GM12873 (cell line): ENCODE measurements around the gene SORL1.

Source experiments
- TF ChIP-seq, protein P1 (sequence below): IDR thresholded peaks from 2 replicates; pipeline ENCODE4 v1.5.1; 2012; ENCODE audit warnings: low read depth, mild to moderate bottlenecking, moderate library complexity, low read length, control low read depth; ENCODE audit not compliant: insufficient read depth; ENCODE audit errors: missing control alignments

The SORL1 gene

DNA sequence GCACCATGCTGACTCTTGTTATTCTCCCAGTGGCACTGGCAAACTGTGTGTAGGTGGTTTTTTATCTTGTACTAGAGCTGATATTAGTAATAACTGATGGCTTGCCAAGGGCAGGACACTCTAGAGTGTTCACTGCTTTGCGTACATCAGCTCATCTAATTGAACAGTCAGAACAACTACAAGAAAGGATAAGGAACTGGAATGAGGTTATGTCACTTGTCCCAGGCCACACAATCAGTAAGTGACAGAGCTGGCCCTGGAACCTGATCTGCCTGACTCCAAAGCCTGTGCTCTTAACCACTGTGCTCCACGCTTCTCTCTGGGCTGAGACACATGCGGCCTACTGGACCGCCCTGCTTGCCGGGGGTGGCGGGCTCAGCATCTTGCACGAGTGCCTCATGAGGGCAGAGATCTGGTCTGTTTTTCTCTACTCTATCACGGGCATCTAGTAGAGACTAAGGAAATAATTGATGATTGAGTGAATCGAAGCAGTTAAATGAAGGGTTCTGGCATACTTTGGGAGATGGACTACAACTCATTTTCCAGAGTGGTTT lies 156.5 kb downstream of the SORL1 start:
- TF ChIP-seq, protein P1, sequence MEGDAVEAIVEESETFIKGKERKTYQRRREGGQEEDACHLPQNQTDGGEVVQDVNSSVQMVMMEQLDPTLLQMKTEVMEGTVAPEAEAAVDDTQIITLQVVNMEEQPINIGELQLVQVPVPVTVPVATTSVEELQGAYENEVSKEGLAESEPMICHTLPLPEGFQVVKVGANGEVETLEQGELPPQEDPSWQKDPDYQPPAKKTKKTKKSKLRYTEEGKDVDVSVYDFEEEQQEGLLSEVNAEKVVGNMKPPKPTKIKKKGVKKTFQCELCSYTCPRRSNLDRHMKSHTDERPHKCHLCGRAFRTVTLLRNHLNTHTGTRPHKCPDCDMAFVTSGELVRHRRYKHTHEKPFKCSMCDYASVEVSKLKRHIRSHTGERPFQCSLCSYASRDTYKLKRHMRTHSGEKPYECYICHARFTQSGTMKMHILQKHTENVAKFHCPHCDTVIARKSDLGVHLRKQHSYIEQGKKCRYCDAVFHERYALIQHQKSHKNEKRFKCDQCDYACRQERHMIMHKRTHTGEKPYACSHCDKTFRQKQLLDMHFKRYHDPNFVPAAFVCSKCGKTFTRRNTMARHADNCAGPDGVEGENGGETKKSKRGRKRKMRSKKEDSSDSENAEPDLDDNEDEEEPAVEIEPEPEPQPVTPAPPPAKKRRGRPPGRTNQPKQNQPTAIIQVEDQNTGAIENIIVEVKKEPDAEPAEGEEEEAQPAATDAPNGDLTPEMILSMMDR: no peak

DNA sequence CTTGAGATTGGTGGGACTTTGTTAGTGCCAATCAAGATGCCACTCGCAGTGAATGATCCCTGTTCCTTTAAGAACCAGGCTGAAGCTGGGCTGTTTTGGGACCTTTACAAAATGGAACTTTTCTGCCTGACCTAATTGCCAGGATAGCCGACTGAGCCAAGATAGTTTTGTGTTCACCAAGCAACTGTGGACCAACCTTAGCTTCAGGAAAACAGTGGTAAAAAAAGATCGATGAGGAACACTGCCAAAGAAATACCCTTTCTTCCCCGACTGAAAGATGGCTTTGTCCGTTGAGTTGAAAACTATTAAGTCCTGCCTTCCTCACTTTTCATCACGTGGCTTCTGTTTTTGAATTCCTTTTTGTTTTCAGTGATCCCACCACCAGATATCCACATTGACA lies 158.6 kb downstream of the SORL1 start:
- TF ChIP-seq, protein P1: no peak

DNA sequence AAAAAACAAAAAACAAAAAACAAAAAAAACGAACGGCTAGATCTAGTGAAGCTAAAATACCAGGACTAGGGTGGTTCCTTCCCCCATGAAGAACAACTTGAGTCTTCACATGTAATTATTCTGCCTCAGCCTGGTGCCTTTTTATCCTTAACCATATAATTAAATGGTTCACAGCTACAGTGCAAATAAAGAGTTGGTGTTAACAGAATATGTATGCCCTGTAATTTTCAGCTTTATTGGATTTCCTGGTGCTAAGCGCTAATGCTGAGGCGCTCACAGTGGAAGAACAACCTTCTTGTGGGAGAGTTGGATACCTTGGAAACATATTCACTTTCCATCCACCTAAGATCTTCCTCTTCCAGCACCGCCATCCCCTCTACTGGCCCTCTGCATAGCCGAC lies 159.1 kb downstream of the SORL1 start:
- TF ChIP-seq, protein P1: no peak

DNA sequence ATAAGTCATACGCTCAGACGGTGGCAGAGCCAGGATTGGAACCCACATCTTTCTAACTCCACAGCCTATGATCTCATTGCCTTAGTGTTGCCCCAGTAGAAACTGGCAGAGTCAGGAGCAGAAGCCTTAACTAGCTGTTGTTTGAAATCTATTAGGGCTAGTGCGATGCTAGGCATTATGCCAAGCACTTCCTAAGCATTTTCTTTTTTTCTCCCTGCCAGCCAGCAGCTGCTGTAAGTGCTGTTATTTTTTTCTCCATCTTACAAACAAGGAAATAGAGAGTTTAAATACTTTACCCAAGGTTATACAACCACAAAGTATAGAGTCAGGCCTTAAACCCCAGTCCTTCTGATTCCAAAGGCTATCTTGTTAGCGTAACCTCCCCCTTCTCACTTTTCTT lies 161.6 kb downstream of the SORL1 start:
- TF ChIP-seq, protein P1: no peak

DNA sequence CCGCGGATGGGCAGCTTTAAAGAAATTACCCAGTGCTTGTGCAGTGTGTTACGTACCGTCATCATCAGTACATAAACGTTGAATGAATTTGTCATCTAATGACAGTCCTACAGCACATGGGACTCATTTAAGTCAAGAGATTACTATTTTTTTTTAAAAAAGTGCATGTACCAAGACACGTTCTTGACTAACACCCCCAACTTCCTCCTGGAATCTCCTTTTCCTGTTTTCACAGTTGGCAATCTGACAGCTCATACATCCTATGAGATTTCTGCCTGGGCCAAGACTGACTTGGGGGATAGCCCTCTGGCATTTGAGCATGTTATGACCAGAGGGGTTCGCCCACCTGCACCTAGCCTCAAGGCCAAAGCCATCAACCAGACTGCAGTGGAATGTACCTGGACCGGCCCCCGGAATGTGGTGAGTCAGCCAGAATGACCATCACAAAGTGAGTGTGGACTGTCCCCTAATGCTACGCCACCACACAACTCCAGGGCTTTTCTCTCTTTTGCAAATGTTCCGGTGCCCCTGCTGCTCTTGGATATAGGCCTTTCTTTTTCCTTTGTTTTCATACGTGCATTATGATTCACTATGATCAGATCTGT lies 162.6 kb downstream of the SORL1 start:
- TF ChIP-seq, protein P1: no peak

DNA sequence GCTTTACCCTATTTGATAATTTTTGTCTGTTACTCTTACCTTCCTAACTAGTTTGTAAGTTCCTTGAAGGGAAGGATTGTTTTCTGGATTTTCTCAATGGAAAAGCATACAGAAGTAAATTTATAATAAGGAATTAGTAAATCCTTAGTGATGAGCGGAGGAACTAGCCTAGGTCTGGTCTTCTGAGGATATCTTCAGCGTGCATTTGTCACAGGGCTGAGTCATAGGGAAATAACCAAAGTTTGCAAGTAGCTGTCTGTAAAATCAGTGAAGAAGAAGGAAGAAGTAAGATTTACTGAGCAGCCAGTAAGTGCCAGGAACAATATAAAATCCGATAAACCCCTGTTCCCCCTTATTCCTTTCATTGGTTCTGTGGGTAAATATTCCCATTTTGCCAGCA lies 163.4 kb downstream of the SORL1 start:
- TF ChIP-seq, protein P1: no peak

DNA sequence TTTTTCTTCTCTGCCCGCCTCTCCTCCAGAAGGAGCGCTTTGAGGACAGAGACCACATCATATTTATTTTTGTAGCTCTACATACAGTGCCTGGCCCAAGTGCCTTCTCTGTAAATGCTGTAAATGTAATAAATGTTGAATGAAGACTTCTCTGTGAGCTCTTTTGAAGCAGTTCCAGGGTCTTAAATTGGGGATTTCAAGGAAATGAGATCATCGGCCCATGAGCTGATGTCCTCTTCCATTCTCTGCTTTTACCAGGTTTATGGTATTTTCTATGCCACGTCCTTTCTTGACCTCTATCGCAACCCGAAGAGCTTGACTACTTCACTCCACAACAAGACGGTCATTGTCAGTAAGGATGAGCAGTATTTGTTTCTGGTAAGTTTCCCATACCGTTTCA lies 166.4 kb downstream of the SORL1 start:
- TF ChIP-seq, protein P1: no peak
